ENCODE data around the gene MEA1.

The MEA1 gene

DNA sequence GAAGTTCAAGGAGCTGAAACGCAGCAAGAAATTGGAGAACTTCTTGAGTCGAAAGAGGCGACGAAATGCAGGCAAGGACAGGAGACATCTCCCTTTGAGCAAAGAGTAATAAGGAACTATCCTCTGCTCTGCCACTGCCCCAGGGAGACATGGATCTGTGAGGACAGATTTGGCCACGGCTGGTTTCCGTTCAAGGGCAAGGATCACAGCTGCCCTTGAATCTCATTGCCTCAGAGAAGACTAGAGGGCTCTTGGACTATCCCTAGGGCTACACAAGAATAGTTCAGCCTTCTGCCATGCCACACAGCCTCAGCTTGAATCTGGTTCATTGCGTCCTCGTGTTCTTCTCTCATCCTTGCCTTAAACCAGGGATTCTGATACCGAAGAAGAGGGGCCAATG lies 15.4 kb upstream of the MEA1 start:
- no peak for DNase-seq (ENCODE audit: insufficient read length, low spot score)
- TF ChIP-seq, protein P1, sequence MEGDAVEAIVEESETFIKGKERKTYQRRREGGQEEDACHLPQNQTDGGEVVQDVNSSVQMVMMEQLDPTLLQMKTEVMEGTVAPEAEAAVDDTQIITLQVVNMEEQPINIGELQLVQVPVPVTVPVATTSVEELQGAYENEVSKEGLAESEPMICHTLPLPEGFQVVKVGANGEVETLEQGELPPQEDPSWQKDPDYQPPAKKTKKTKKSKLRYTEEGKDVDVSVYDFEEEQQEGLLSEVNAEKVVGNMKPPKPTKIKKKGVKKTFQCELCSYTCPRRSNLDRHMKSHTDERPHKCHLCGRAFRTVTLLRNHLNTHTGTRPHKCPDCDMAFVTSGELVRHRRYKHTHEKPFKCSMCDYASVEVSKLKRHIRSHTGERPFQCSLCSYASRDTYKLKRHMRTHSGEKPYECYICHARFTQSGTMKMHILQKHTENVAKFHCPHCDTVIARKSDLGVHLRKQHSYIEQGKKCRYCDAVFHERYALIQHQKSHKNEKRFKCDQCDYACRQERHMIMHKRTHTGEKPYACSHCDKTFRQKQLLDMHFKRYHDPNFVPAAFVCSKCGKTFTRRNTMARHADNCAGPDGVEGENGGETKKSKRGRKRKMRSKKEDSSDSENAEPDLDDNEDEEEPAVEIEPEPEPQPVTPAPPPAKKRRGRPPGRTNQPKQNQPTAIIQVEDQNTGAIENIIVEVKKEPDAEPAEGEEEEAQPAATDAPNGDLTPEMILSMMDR (IDR thresholded peaks at IDR 0.05; ENCODE audit: insufficient read depth, missing control alignments): no peak
- FAIRE-seq: no peak

DNA sequence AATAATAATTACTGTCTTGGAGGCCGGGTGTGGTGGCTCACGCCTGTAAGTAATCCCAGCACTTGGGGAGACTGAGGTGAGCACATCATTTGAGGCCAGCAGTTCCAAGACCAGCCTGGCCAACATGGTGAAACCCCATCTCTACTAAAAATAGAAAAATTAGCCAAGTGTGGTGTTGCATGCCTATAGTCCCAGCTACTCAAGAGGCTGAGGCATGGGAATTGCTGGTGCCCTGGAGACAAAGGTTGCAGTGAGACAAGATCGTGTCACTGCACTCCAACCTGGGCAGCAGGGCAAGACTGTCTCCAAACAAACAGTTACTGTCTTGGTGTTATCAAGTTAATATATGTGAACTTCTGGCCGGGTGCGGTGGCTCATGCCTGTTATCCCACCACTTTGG lies 12.6 kb upstream of the MEA1 start:
- no peak for FAIRE-seq
- TF ChIP-seq, protein P1 (IDR thresholded peaks at IDR 0.05; ENCODE audit: insufficient read depth, missing control alignments): no peak
- DNase-seq (ENCODE audit: insufficient read length, low spot score): no peak

GRCh38 chr6:43024436-43024835 lies 10.7 kb upstream of the MEA1 start:
- FAIRE-seq (no peak), DNase-seq (ENCODE audit: insufficient read length, low spot score) (no peak)
- TF ChIP-seq, protein P1 (IDR thresholded peaks at IDR 0.05; ENCODE audit: insufficient read depth, missing control alignments): no peak

- peak; percentile 79 for DNase-seq (ENCODE audit: insufficient read length, low spot score)
- TF ChIP-seq, protein P1 (IDR thresholded peaks at IDR 0.05; ENCODE audit: insufficient read depth, missing control alignments): no peak
- no peak for FAIRE-seq
Measured at GRCh38 chr6:43021270-43022047, 7.7 kb upstream of the MEA1 start, which contains the start of gene RRP36. Gene RRP36 (plus strand): TSS chr6:43021623. CDS start chr6:43021655, 32 bp downstream.

- TF ChIP-seq, protein P1 (IDR thresholded peaks at IDR 0.05; ENCODE audit: insufficient read depth, missing control alignments): no peak
- peak; percentile 55 for DNase-seq (ENCODE audit: insufficient read length, low spot score)
- no peak for FAIRE-seq
Measured at GRCh38 chr6:43020847-43021246, 7.1 kb upstream of the MEA1 start.

DNA sequence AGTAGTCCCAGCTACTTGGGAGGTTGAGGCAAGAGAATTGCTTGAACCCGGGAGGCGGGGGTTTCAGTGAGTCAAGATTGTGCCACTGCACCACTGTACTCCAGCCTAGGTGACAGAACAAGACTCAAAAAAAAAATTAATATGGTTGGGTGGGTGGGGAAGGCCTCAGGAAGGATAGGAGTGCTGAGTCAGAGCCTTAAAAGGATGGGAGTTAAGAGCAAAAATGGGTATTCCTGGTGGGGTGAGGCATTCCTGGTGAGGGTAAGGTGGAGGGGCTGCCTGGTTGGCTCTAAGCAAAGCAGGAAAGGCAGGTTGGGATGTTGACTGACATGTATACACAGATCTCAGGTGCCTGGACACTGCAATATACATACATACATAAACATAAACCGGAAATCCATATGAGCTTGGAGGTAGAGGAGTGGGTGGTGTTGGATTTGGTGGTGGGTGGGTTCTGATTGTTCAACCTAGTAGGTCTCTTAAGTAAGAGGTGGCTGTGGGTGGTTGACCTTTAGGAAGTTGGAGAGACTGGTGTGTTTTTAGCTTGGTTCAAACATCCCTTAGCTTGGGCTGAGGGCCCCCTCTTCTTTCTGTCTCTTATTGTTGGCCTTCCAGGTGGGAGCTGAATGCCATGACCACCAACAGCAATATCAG lies 6.4 kb upstream of the MEA1 start:
- DNase-seq (ENCODE audit: insufficient read length, low spot score): no peak
- TF ChIP-seq, protein P1 (IDR thresholded peaks at IDR 0.05; ENCODE audit: insufficient read depth, missing control alignments): no peak
- no peak for FAIRE-seq

- FAIRE-seq (no peak), DNase-seq (ENCODE audit: insufficient read length, low spot score) (no peak)
- TF ChIP-seq, protein P1 (IDR thresholded peaks at IDR 0.05; ENCODE audit: insufficient read depth, missing control alignments): no peak
Measured at GRCh38 chr6:43019152-43019551, 5.4 kb upstream of the MEA1 start.

All from D721Med (cell line).